ENCODE results near the gene MSI2. TPM values are rescaled to one million over a fixed set of nuclear protein-coding genes. Genes with fewer than 3 reads are reported as not detected.

The MSI2 gene
- total and polyA plus RNA-seq, 2 donors (not counting 3 experiments of a cell fraction or from before 2014, with no cell fraction given) = 20.9 to 59.3 TPM

DNA sequence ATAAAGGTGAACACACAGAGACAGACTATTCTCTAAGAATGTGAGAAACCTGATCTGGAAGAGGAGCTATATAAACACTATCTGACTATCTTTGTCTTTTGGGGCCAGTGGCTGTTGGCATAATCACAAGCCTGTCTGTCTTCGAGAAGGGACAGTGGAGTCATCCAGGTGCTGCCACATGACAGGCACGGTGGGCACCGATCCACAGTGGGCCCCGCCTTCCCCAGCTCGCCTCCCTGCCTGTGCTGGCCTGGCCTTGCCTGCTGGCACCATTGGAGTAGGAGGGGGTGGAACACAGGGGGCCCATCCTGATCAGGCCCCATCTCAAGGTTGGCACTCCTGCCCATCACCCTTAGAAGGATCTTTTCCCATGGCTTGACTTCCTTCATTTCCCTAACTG, 376.0 kb downstream of the MSI2 start:
- Histone ChIP-seq H3K9ac (replicated peaks; ENCODE audit: extremely low read depth, insufficient read depth, low read length) (no peak overlapping the region), H3K9me3 (replicated peaks; ENCODE audit: control insufficient read depth, insufficient read depth, low read length) (no peaks in the 10 kb centered on the region), H3K27ac (ENCODE audit: insufficient read depth, low read depth, low read length) (no peak overlapping the region), H3K9me1 (replicated peaks; ENCODE audit: control insufficient read depth, extremely low read depth, insufficient read depth, low read length) (no peaks in the 10 kb centered on the region), H3K79me2 (ENCODE audit: control insufficient read depth, insufficient read depth, low read length) (no peaks in the 10 kb centered on the region), H3K27me3 (ENCODE audit: control insufficient read depth in 2 of 2, insufficient read depth in 2 of 2, low read length in 2 of 2) (no peaks in the 10 kb centered on the region), H3K4me1 (ENCODE audit: control insufficient read depth, extremely low read depth, insufficient read depth, low read length) (no peaks in the 10 kb centered on the region), H2AFZ (ENCODE audit: low read depth, low read length) (no peak overlapping the region), H3K36me3 (ENCODE audit: control insufficient read depth in 2 of 2, extremely low read depth in 1 of 2, insufficient read depth in 2 of 2, low read length in 2 of 2) (no peaks in the 10 kb centered on the region), H3K4me2 (ENCODE audit: insufficient read depth, low read length) (no peak overlapping the region), H3K4me3 (replicated peaks in 1 of 3; ENCODE audit: insufficient read depth in 1 of 3, low read depth in 1 of 3, low read length in 3 of 3) (no peak overlapping the region), H4K20me1 (replicated peaks; ENCODE audit: control insufficient read depth, extremely low read depth, insufficient read depth, low read length) (no peaks in the 10 kb centered on the region)
- ChIA-PET POLR2A (no interaction called here), CTCF (interaction anchor here (1.2 to 1.4 kb wide), 3 partner anchors 22 to 389 kb away, joined by 3 to 4 read pairs (median 4); no protein-coding TSS in a partner anchor)
- DNase-seq (ENCODE audit: low read depth, low spot score) = no peak
- dilution Hi-C loops (cut with MboI; ENCODE audit: extremely low pct_ligation_motif_present, low sequenced_read_pairs) = no loop called here
- TF ChIP-seq FOS (IDR thresholded peaks at IDR 0.05; ENCODE audit: borderline replicate concordance, insufficient read depth, low read length) = no peak
- TF ChIP-seq MYC (IDR thresholded peaks at IDR 0.05; ENCODE audit: low read depth, low read length) = no peak
- TF ChIP-seq, protein P1, sequence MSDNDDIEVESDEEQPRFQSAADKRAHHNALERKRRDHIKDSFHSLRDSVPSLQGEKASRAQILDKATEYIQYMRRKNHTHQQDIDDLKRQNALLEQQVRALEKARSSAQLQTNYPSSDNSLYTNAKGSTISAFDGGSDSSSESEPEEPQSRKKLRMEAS (IDR thresholded peaks at IDR 0.05; ENCODE audit: insufficient read depth, insufficient read length) = no peak
- no peak for TF ChIP-seq POLR2AphosphoS5 (IDR thresholded peaks at IDR 0.05; ENCODE audit: insufficient read depth, low read depth, low read length)
- TF ChIP-seq, protein P2, sequence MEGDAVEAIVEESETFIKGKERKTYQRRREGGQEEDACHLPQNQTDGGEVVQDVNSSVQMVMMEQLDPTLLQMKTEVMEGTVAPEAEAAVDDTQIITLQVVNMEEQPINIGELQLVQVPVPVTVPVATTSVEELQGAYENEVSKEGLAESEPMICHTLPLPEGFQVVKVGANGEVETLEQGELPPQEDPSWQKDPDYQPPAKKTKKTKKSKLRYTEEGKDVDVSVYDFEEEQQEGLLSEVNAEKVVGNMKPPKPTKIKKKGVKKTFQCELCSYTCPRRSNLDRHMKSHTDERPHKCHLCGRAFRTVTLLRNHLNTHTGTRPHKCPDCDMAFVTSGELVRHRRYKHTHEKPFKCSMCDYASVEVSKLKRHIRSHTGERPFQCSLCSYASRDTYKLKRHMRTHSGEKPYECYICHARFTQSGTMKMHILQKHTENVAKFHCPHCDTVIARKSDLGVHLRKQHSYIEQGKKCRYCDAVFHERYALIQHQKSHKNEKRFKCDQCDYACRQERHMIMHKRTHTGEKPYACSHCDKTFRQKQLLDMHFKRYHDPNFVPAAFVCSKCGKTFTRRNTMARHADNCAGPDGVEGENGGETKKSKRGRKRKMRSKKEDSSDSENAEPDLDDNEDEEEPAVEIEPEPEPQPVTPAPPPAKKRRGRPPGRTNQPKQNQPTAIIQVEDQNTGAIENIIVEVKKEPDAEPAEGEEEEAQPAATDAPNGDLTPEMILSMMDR (IDR thresholded peaks at IDR 0.05; ENCODE audit: extremely low read depth in 1 of 2, insufficient read depth in 1 of 2, low read depth in 1 of 2, low read length in 2 of 2) = no peak
- no peak for TF ChIP-seq POLR2A (IDR thresholded peaks at IDR 0.05; ENCODE audit: low read depth, low read length)
- no peak for TF ChIP-seq EZH2 (IDR thresholded peaks at IDR 0.05; ENCODE audit: borderline replicate concordance, low read depth, low read length, severe bottlenecking)
- no peak for TF ChIP-seq JUN (IDR thresholded peaks at IDR 0.05; ENCODE audit: borderline replicate concordance, insufficient read depth, insufficient read length, low read depth)
- no peak for TF ChIP-seq GATA2 (IDR thresholded peaks at IDR 0.05; ENCODE audit: insufficient read depth, insufficient read length, low read depth, low read length)
- no peak for FAIRE-seq
- no TSS peak for BruUV-seq (replicated peaks)
- intact Hi-C loops (cut with micrococcal nuclease) = no loop called here

Data from endothelial cell of umbilical vein (primary cell).